ENCODE results near the gene CPXM2.
"Not testable (repeated sequence)": the region's sequence is repeated elsewhere in the genome, so short reads cannot be mapped to it uniquely, and the experiment has no call there.

CPXM2 gene

DNA sequence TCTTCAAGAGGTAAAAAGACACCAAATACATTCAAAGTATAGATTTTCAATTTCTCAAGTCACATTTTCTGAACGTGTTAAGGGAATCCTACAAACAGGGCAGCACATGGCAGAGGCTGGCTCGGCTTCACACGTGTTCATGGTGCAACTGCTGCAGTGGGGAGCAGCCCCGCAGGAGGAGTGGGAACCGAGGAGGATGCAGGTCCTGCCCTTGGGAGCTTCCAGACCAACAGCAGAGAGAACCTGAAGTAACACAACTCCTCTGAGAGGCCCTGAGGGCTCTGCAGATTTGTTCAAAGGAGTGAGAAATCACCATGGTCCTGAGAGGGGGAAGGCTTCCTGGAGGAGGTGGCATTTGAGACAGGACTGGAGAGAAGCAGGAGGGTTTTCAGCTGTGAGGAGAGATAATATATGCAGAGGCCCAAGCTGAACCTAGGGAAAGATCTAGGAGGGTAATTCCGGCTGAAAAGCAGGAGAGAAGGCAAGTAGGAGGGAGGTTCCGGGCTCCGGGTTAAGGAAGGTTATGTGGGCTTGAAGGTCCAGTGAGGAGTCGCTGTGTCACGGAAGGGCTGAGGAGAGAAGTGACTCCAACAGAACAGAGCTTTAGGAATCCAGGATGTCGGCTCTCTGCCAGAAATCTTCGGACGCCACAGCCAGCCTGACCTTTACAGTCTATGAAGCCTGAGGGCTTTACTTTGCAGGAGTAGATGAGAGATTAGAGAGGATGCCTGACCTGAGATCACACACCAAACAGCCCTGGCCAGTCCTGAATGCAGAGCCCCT, 148.0 kb downstream of the CPXM2 start:
- DNase-seq (ENCODE audit: low read depth, low spot score), result no peak

DNA sequence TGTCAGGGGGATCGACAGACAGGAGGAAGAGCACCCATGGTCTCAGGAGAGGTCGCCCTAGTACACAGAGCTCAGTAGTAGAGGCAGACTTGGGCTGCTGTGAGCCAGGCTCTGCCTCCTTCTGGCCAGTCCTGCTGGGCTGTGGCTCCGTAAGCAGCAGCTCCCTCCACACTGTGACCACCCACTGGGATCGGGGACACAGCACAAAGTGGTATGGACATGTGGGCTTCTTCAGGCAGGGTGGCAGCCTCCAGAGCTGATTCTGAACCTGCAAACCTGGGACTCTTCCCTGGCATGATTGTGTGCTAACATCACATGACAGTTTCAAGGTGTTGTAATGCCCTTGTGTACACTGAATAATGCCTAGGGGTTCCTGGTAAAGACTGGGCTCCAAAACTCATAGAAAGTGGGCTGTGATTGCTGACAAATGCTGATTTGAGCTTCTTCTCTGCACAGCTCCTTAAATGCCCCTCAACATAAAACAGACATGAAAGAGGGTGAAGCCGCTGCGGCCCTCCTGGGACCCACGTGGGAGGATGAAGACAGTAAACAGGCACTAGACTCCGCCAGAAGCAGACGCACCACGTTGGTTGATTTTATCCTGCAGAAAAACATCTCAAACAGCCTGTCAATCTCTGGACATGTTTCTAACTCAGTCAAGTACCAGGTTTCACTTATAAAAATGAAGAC, 148.7 kb downstream of the CPXM2 start:
- no peak for DNase-seq (ENCODE audit: low read depth, low spot score)

- no peak for DNase-seq (ENCODE audit: low read depth, low spot score)
These were observed 149.9 kb downstream of the CPXM2 start for GRCh38 chr10:123741711-123742110.

GRCh38 chr10:123741146-123741545, 150.5 kb downstream of the CPXM2 start:
- DNase-seq (ENCODE audit: low read depth, low spot score), result no peak

DNA sequence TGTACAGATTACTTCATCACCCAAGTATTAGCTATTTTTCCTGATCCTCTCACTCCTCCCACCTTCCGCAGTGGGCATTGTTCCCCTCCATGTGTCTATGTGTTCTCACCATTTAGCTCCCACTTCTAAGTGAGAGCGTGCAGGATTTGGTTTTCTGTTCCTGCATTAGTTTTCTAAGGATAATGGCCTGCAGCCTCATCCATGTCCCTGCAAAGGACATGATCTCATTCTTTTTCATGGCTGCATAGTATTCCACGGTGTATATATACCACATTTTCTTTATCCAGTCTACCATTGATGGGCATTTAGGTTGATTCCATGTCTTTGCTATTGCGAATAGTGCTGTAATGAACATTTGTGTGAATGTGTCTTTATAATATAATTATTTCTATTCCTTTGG, 154.7 kb downstream of the CPXM2 start:
- not testable (repeated sequence) for DNase-seq (ENCODE audit: low read depth, low spot score)

- DNase-seq (ENCODE audit: low read depth, low spot score), result no peak
These were observed 162.1 kb downstream of the CPXM2 start for GRCh38 chr10:123729523-123729922.

DNA sequence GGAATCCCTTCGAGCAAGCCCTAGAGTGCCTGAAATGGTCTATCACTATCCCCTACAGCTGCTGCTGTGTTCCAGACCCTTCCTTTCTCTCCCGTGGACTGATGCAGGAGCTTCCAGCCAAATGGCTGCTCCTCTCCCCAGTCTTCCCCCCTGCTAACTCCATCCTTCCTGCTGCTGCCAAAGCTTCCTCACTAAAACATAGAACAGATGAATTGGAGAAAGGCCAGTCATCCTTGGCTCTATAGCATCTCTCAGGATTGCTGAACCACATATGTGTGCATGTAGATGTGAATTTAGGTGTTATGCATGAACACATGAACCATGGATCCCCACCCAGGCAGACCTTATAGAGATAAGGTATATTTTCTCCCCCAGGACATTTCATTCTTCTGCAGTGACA, 164.8 kb downstream of the CPXM2 start:
- DNase-seq (ENCODE audit: low read depth, low spot score), result no peak

GRCh38 chr10:123726381-123726780, 165.2 kb downstream of the CPXM2 start:
- DNase-seq (ENCODE audit: low read depth, low spot score), result no peak

DNA sequence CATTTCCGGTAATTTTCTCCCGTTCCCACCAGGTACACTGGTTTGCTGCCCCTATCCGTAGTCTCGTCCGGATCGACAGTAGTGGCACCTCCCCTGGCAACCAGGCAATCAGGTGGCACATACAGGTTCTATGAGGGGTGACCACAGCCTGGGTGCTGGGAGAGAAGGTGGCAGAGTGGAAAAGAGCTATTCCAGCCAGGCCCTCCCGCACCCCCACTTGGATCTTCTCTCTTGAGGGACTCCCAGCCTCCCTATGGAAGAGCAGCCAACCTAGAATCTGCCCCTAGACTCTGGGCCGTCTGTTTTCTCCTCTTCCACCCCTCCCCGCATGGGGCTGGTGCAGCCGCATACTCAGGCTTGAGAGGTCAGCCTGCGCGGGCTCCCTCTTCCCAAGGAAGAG, 166.9 kb downstream of the CPXM2 start:
- DNase-seq (ENCODE audit: low read depth, low spot score), result no peak

GRCh38 chr10:123722351-123722750, 169.3 kb downstream of the CPXM2 start:
- no peak for DNase-seq (ENCODE audit: low read depth, low spot score)

DNA sequence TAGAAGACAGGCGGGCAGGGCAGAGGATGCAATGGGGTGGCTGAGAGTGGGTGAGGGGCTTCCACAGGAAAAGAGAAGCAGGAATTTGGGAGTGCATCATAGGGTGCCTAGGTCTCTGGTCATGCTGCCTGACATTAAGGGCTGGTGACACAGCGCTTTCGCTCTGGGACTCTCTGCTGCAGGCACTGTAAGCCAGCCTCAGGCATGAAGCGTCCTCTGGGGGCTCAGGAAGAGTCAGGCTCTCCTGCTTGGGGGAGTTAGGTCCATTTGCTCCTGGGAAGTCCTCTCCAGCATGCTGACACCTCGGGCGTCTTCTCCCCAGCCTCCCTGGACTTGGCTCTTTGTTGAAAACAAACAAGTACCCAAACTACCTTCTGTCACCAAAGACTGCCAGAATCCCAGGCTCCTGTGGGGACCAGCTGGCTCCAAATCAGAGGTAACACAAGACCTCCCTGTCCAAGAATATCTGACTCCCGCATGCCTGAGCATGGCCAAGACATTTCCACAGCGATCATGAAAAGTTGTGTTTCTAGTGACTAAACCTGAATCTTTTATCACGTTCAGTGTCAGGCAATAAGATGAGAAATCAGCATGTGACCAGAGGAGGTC, 170.1 kb downstream of the CPXM2 start:
- DNase-seq (ENCODE audit: low read depth, low spot score), result no peak

- no peak for DNase-seq (ENCODE audit: low read depth, low spot score)
These were observed 171.1 kb downstream of the CPXM2 start for GRCh38 chr10:123720536-123720935.

GRCh38 chr10:123718544-123719060, 173.0 kb downstream of the CPXM2 start:
- no peak for DNase-seq (ENCODE audit: low read depth, low spot score)

DNA sequence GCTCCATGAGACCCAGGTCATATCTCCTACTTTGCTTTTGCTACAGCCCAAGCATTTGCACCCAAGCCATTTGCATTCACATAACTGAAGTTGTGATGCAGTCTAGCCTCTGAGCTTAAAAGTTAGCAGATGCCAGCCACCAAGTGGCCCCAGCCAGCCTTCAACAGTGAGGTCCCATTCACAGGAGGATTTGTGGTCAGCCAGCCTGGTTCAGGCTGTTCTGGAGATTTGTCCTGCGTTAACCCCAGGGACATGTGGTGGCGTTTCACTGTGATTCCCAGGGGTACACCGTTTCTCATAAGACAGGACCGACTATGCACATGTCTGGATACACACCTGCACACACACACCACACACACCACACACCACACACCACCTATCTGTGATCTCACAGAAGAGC, 174.3 kb downstream of the CPXM2 start:
- no peak for DNase-seq (ENCODE audit: low read depth, low spot score)

DNA sequence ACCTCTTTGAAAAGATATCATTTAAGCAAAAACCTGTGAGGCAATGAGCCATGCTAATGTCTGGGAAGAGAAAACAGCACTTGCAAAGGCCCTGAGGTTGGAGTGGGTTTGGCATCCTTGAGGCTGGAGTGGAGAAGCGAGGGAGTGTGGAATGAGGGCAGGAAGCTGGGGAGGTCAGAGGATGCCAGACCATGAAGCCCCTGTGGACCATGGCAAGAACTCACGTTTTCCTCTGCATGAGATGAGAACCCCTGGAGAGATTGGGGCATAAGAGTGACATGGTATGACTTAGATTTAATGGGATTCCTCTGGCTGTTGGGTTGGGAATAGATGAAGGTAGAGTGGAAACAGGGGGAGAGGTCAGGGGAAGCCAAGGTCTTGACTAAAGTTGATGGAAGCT, 176.1 kb downstream of the CPXM2 start:
- DNase-seq (ENCODE audit: low read depth, low spot score), result no peak

- no peak for DNase-seq (ENCODE audit: low read depth, low spot score)
These were observed 185.4 kb downstream of the CPXM2 start for GRCh38 chr10:123706236-123706635.

GRCh38 chr10:123704812-123705211, 186.8 kb downstream of the CPXM2 start:
- no peak for DNase-seq (ENCODE audit: low read depth, low spot score)

DNA sequence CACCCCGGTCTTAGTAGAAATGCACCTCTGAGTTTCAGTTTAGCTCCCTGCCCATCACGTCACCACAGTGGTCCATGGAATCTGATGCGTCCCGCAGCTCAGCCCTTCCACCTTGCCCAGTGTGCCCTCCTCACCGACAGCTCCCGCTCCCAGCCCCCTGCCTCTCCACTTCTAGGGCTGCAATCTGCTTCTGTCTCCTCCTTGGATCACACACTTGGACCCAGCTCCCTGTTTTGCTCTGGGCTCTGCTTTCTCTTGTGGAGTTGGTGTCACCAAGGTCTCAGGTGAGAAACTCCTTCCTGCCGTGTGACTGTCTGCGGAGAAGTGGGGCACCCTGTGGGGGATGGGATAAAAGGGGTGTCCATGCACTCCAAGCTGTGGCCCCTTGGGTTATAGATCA, 187.5 kb downstream of the CPXM2 start:
- DNase-seq (ENCODE audit: low read depth, low spot score), result no peak

- DNase-seq (ENCODE audit: low read depth, low spot score), result no peak
These were observed 188.3 kb downstream of the CPXM2 start for GRCh38 chr10:123703195-123703790.

Data from iPS DF 19.7 (cell line).